Posterior vena cava (tissue), 2 donors: Measurements from ENCODE around the gene BMP7. TPM values are rescaled to one million over a fixed set of nuclear protein-coding genes. Genes with fewer than 3 reads are reported as not detected.

Source experiments
- DNase-seq: peaks from one replicate; pipeline ENCODE4 v3.0.0-alpha.2; 2020; ENCODE audit warnings: low spot score
- intact Hi-C, 2 donors: fragments of 100-400 bp; cut with DNase I; formaldehyde crosslinking; loops; one replicate each; pipeline versions ENCODE4 v1.14.1 to v1.14.2; 2022 to 2023
- total RNA-seq, 2 donors: library from RNA; stranded (reverse); fragmentation: NEBNext Ultra II Directional; extraction: Animal tissue kit (Norgen Biotek cat#: 25700); gene quantifications; one replicate each; pipeline ENCODE4 v1.2.1, GENCODE V29; 2021
- donor health status: DM: yes; HTN: yes; CAD: no.
- donor health status: DM: yes; HTN: yes; CAD: no.

The BMP7 gene
- total RNA-seq, 2 donors from 2014 or later, result 0.65 TPM; not detected in 1

DNA sequence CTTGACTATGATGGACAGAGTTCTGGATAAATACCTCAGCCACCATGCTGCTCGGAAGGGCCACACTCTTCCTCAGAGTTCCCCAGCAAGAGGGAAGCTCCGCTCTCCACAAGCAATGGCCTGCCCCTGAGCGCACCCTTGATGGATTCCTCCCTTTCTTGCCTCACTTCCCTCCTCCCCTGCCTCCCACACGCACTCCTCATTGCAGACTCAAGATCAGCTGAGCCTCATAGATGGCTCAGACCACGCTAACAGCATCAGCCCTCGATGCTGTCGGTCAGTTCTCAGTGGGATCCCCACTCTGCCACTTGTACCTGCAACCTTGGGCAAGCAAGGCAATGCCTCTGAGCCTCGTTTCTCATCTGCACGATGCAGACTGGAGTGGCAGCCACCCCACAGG, 123.3 kb downstream of the BMP7 start:
- DNase-seq, result no peak
- intact Hi-C loops, result no loop called here

- DNase-seq, result no peak
These were observed 123.8 kb downstream of the BMP7 start for GRCh38 chr20:57142667-57143066.

DNA sequence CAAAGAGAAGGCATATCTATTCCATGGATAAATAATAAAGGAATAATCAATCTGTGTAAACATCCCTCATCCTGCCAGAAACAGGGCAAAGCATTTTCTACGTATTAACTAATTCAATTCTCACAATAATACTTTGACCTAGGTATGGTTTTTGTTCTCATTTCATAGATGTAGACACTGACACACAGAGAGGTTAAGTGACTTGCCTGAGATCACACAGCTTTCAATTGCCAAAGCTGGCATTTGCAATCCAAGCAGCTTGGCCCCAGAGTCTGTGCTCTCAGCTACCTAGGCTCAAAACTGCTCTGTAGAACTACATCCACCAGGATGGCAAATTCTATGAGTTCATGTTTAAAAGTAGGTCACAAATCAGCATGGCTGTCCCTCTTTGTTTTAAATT, 124.9 kb downstream of the BMP7 start:
- intact Hi-C loops, result no loop called here
- DNase-seq, result no peak

More at GRCh38 chr20:57142667-57143066, 123.8 kb downstream of the BMP7 start:
- intact Hi-C loops, result no loop called here

DNA sequence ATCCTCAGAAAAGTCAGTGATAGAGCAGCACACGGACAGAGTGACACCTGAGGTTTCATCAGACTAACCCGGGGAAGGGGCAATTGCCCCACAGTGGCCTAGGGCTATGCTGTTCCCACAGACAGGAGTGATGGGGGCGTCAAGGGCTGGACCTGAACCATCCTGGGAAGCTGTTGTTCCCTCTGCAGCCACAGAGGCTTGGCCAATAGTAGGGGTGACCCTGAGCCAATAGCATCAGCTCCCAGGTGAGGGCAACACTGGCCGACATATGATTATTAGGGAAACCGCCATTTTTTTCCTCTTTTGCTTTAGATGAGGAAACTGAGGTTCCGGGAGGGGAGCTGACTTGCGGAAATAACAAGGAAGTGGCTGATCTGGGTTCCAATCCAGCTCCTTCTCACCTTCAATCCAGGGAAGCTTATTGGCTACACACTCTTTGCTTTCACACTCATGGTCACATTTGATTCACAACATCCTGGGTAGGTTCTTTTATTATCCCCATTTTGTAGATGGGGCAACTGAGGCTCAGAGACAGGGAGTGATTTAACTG, 126.0 kb downstream of the BMP7 start:
- intact Hi-C loops, result no loop called here
- no peak for DNase-seq

- no peak for DNase-seq
- intact Hi-C loops, result loop anchor here in 1 of 2 donors (5.0 kb wide), 1 partner anchor 443 kb away; no protein-coding TSS in a partner anchor
These were observed 126.9 kb downstream of the BMP7 start for GRCh38 chr20:57139342-57140093.

DNA sequence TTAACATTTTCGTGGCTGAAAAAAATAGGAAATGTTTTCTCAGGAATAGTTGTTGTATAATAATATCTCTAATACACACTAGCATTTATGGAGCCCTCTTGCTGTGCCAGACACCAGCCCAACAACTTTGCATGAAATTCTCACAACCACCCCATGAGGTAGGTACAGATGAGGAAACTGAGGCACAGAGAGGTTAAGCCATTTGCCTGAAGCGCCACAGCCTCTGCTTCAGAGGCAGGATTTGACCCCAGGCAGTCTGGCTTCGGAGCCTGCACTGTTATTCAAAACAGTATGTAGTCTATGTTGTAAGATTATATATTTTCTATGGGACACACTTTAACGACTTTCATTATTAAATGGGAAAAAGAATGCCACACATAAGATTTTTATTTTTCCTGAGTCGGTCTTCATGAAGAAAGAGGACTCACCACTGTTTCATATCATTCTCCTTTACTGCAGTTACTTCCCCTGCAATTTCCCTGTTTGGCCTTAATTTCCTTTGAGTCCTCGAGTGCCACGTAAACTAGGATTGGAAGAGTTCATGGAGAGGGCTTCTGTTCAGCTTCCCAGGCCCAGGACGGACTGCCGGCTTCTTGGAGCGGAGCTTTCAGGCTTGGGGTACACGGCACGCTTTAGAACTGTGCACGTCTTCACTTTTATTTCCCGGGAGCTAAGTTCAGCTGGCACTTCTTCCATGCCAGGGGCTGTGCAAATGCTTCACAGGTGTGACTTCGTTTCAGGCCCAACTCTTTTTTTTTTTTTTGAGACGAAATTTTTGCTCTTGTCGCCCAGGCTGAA, 128.0 kb downstream of the BMP7 start:
- no peak for DNase-seq
- intact Hi-C loops, result loop anchor here in 1 of 2 donors (5.0 kb wide), 1 partner anchor 444 kb away; no protein-coding TSS in a partner anchor

- intact Hi-C loops, result loop anchor here in 1 of 2 donors (5.0 kb wide), 1 partner anchor 445 kb away; no protein-coding TSS in a partner anchor
- no peak for DNase-seq
These were observed 128.8 kb downstream of the BMP7 start for GRCh38 chr20:57137676-57138075.

DNA sequence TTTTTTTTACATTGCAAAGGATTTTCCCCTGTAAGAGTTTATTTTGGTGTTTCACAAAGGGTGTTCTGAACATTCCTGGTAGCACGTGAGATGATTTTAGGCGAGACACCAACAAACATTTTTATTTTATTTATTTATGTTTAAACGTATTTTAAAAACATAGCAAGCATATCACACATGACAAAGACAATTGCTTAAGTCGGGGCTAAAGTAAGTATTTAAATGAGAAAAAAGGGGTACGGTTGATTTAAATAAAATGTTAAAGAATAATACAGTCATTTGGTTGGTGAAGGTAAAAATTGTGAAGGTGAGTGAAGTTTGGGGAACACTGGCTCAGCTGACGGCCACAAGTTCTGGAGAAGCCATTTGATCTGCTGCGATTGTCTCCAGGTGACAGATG, 129.7 kb downstream of the BMP7 start:
- DNase-seq, result no peak
- intact Hi-C loops, result loop anchor here in 1 of 2 donors (5.0 kb wide), 1 partner anchor 446 kb away; no protein-coding TSS in a partner anchor

DNA sequence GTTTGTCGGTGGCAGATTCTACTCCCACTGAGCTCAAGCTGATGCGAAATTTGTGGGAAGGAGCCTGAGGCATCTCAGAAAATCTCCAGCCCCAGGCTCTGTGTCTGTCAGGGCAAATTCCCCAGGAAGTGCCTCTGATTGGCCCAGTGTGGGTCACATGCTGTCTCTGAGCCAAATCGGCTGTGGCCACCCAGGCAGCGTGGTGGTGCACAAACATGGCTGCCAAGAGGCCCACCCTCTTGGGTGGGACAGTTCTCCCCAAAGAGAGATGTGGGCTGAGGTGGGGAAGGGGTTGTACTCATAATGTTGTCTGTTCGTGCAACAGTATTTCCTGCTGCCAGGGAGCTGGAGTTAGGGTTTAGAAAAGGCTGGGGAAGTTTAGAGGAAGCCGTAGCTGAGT, 130.6 kb downstream of the BMP7 start:
- intact Hi-C loops, result loop anchor here in 1 of 2 donors (5.0 kb wide), 1 partner anchor 446 kb away; no protein-coding TSS in a partner anchor
- DNase-seq, result no peak

- DNase-seq, result no peak
- intact Hi-C loops, result loop anchor here in 1 of 2 donors (5.0 kb wide), 1 partner anchor 447 kb away; no protein-coding TSS in a partner anchor
These were observed 131.6 kb downstream of the BMP7 start for GRCh38 chr20:57134804-57135203.

- intact Hi-C loops, result no loop called here
- no peak for DNase-seq
These were observed 132.4 kb downstream of the BMP7 start for GRCh38 chr20:57133926-57134650.

- intact Hi-C loops, result no loop called here
- no peak for DNase-seq
These were observed 134.6 kb downstream of the BMP7 start for GRCh38 chr20:57131601-57132391.

GRCh38 chr20:57131077-57131476, 135.4 kb downstream of the BMP7 start:
- no peak for DNase-seq
- intact Hi-C loops, result no loop called here

GRCh38 chr20:57130160-57130772, 136.2 kb downstream of the BMP7 start:
- intact Hi-C loops, result no loop called here
- DNase-seq, result no peak

DNA sequence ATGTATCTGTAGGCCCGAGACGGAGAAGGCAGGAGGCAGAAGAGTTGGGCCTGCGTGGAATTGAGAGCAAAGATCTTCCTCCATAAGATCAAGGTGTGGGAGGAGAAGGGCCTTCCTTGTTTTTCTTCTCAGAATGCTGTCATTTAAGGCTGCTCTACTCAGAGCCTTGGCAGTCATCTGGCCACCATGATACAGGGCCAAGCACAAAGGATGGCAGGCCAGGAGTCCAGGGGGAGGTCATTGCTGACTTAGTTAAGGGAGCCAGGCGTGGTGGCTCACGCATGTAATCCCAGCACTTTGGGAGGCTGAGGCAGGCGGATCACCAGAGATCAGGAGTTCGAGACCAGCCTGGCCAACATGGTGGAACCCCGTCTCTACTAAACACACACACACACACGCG, 137.1 kb downstream of the BMP7 start:
- intact Hi-C loops, result no loop called here
- no peak for DNase-seq

DNA sequence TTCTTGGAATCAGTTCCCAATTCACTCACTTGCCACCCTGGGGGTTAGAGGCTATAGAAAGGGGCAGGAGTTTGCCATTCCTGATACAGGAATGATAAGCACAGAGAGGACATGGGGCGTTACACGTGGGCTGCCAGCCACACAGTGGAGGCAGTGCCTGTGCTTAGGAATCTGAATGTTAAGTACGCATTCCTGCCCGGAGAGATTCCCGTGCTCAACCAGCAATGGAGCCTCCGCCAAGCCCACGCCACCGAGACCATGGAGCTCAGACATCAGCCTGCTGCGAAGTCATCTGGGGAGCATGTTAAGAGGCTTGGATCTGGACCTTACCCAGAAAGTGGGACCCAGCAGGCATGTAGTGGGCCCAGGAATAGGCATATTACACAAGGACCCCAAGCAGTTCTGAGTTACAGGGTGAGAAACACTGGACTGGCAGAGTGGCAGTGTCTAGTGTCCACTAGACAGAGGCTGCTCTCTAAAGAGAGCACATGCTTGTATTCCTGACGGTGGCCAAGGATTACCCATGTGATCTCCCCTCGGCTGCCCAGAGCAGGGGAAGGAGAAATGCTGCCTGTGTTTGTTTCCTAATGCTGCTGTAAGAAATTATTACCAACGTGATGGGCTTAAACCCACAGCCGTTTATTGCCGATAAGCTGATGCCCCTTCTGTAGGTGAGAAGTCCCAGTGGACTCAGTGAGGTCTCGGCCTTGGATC, 138.2 kb downstream of the BMP7 start:
- intact Hi-C loops, result no loop called here

GRCh38 chr20:57126481-57127092, 139.9 kb downstream of the BMP7 start:
- no peak for DNase-seq
- intact Hi-C loops, result no loop called here

More for the DNA sequence above, 138.2 kb downstream of the BMP7 start:
- no peak for DNase-seq
